ENCODE results near the gene HEYL.

Gene HEYL

DNA sequence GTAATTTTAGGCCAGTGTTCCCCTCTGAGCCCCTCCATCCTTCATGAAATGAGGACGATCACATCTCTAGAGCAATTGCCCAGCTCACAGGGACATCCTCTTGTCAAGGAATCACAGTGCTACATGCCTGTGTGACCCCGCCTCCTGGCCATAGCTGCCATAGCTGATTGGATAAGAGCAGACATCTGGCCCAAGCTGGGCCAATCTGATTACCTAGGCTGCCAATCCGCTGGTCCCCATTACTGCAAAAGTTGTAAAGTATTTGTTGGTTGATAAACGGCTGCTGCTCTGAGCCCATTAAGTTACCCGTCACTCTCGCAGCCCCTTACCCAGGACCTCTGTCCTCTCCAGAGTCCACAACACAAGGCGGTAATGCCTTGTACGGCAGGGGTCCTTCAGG is 24.1 kb upstream of the HEYL start:
- no peak for DNase-seq (ENCODE audit: low spot score)

DNA sequence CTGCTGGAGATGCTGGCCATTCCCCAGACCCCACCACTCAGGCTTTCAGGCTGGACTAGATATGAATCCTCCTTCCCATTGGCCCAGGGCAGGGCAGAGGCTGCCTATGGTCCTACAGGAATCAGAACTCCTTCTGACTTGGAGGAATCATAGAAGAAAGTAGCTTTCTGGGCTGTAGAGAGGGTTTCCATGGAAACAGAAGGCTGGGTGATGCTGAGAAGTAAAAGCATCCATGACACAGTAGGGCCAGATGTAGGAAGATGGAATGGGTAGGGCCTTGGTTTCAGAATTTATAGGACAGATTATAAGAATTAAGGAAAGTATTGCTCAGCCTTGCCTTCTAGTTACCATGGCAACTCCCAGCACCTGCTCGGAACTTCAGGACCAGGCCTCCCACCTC is 23.4 kb upstream of the HEYL start:
- DNase-seq (ENCODE audit: low spot score): no peak

DNA sequence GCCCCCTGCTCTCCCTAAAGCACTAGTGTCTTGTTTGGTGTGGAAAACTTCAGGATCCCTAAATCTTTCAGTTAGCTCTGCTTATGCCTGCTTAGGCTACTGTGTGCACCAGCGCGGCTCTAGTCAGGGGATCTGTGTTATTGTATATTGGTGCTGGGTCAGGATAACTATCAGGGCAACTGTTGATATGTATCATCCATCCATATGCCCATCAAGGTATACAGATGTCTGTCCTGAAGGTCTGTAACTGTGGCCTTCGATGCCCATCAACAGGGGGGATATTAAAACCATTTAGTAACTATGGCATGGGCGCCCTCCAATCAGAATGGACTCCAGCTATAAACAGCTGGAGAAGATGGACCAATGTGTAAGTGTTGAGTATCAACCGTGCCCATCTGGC is 20.1 kb upstream of the HEYL start:
- DNase-seq (ENCODE audit: low spot score): no peak

DNA sequence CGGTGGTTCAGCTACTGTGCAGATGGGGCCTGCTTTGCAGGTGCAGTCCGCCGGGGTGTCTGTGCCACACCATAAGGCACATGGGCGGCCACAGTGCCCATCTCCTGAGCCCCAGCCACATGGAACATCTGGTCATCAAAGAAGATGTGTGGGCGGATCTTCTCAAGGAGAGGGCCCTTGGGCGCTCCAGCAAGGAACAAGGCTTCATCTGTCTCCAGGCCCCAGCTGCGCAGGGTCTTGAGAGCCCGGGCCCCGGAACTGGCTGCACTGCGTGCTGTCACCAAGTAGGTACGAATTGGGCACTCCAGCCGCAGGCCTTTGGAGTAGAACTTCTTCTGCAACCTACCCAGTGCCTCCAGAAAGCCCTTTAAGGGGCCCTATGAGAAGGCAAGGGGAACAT is 19.7 kb upstream of the HEYL start:
- no peak for DNase-seq (ENCODE audit: low spot score)

DNA sequence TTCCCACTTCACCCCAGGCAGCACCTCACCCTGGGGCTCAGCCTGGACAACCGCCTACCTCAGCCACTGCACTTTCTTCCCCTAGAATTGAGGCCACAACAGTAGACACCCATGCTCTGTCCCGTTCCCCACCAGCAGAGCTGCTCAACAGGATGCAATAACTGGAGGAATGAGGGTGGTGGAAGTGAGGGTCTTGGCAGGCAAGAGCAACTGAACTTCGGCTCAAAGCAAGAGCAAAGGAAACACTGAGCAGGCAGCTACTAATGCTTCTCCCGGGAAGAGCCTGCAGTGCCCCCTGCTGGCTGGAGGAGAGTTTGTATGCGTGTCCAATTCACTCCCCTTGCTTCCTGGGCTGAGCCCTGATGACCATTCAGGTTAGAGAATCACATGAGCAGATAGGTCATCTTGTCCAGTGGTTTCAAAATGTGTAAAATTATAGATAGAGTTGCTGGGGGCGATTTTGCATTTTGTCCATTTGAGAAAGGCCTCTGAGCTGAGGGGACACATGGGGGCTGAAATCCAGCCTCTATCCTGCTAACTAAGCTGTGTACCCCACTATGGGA is 18.6 kb upstream of the HEYL start:
- DNase-seq (ENCODE audit: low spot score): peak; percentile 62

DNA sequence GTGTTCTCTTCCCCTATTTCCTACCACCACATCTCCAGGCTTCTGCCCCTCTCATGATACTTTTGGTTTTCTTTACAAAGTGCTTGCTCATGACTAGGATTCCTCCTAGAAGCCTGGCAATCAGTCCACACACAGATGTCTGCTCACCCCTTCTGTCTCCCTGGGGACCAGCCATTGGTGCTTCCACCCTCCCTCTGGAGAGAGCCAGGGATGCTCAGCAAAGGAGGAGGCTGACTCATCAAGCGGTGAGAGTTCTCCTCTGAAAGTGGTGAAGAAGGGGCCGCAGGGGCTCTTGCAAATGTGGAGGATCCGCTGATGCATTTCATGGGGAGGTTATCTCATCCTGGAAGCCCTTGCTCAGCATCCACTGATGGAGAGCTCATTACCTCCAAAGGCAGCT is 18.0 kb upstream of the HEYL start:
- no peak for DNase-seq (ENCODE audit: low spot score)

DNA sequence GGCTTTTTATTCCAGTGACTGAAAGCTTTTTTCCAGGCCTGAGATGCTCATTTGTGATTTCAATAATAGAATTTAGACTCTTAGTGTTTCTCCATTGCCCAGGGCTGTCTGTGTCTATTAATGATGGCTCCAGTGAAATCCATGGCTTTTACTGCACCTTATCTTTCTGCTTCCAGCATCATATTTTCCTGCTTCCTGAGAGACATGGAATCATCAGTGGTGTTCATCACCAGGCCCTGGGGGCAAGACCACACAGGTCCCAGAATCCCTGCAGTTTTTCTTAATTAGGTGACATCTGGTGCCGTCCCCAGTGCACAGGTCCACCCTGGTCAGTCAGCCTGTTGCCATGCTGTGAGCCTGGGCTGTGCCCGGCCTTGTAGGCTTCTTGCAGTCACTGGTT is 16.9 kb upstream of the HEYL start:
- DNase-seq (ENCODE audit: low spot score): no peak

DNA sequence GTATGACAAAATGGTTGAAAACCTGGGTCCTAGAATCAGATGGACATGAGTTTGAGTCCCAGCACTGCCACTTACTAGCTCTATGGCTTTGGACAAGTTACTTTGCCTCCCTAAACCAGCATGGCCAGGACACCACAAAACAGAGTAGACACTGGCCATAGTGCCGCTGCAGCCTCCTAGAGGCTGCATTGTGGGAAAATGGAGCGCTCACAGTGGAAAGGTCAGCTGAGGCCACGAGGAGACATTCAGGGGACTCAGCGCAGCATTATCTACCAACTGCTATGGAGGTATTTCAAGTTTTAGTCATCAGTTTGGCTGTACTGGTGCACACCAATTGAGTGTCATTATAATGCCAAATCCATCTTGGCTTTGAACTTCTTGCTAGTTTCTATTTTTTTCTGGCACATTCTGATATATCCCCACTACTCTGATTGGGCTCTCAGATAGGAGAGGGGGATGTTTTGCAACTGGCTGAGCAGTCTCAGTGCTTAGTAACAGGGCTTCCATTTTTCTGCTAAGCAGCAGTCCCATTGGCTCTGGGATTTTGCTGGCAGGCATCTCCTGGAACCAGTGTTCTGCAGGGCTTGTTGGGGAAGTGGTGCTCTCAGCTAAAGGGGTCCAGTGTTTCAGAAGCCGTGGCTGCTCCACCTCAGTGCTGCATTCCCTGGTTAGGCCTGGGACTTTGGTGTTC is 16.3 kb upstream of the HEYL start:
- DNase-seq (ENCODE audit: low spot score): no peak

DNA sequence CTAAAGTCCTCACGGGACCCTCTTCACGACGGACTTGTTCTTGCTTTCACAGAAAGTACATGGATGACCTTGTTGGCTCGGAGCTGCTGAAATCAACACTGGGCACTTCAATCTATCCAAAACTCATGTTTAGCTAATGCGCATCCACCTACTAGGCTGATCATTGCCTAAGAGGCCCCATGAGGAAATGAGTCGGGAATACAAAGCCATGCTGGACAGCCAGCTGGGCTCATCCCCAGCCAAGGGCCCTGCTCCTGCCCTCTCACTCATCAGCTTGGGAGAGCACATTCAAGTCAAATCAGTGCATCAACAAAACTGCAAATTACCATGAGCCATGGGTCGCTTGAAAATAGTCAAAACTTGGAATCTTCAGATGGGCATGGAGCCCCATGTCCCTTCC is 14.8 kb upstream of the HEYL start:
- no peak for DNase-seq (ENCODE audit: low spot score)

DNA sequence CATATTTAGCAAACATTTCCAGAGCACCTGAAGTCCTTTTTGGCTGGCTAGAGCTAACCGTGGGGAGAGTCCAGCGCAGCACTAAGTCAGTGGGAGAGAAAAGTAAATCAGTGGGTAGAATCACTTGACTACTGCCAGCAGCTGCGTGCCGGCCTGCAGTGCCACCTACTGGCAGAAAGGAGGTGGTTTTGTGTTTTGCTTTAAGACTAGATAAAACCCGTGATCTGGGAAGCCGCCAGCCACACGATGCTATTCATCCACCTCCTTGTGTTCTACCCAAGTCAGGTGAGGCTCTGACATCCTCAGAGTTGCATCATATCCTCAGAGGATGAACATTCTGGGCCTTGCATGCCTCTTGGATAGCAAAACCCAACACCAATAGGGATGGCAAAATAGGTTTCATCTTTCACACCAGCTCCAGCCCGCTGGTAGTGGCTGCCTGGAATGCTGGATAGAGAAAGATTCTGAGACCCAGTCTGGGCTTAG is 14.1 kb upstream of the HEYL start:
- peak; percentile 75 for DNase-seq (ENCODE audit: low spot score)

DNA sequence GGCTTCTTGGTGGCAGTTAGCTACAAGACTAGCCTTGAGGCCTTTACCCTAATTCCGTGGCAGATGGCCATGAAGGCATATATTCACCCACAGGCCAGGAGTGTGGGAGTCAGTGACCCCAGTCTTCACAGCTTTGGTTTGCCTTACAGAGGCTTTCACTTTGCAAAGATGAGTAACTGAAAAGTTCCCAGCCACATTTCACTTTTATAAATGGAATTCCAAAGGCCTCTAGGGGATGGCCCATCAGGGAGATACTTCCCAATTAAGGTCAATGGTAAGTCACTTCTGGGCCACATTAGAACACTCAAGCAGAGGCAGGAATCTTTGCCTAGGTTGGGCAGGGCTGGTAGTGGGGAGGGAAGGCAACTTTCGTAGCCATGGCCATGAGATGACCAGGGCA is 13.1 kb upstream of the HEYL start:
- DNase-seq (ENCODE audit: low spot score): no peak

DNA sequence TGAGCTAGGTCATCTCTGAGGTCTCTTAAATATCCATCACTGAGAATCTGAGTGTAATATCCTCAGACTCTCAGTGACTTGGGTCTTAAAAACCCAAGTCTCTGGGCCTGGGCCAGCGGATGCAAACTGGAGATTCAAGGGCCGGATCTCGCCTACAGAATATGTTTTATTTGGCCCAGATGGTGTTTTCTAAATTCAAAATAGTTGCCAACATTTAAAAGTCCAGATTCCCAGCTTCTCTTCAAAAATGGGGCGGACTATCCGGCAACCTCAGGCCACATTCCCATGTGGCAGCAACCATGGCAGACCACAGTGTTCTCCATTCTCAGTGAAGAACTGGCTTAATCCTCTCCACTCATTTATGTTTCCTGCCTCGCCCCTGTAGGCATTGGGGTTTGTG is 12.7 kb upstream of the HEYL start:
- DNase-seq (ENCODE audit: low spot score): no peak

DNA sequence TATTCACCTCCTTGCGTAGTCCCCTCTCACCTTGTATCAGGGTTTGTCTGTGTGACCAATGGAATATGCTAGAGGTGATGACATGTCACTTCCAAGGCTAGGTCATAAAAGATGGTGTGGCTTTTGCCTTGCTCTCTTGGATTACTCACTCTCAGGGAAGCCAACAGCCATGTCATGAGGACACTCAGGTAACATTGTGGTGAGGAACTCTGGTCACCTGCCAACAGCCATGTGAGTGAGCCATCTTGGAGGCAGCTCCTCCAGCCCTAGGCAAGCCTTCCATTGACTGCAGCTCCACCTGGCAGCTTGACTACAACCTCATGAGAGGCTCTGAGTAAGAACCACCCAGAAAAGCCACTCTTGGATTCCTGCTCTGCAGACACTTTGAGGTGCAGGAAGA is 11.0 kb upstream of the HEYL start:
- DNase-seq (ENCODE audit: low spot score): no peak

DNA sequence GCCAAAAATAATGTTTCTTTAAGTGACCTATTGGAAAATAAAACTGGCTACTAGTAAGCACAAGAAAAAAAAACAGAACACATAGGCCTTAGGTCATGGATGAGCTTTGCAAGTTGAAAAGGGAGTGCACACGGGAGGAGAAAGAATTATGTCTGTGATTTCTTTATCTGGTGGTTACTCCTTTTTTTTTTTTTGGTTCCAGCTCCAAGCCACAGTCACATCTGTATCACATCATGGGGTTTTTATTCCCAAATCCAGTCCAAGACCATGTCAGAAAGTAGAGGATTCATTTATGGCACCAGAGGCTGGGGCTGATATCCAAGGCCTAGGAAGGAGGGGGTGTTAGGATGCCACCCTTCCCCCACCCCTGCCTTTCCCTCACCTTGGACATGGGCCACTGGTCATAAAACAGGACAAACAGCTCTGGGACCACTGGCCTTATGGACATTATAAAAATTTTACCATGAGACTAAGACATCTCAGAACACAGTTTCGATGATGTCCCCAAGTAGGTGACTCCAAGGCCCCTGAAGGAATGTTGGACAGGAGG is 10.3 kb upstream of the HEYL start:
- no peak for DNase-seq (ENCODE audit: low spot score)

DNA sequence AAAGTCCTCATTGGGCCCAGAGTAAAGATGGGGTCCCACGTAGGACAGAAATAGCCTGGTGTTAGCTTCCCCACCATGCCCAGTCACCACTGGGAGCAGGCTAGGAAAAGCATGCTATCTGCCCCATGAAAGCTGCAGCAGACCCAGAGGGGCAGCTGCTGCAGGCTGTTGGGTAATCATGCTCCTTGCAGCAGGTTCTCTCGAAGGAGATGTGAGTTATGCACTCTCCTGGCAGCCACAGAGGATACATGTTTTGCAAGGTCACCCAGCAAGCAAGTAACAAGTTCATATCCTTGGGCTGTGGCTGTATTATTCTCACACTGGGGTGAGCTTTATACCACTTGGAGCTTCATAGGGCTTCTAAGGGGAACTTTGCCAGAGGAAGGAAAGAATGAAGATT is 9.1 kb upstream of the HEYL start:
- DNase-seq (ENCODE audit: low spot score): no peak

DNA sequence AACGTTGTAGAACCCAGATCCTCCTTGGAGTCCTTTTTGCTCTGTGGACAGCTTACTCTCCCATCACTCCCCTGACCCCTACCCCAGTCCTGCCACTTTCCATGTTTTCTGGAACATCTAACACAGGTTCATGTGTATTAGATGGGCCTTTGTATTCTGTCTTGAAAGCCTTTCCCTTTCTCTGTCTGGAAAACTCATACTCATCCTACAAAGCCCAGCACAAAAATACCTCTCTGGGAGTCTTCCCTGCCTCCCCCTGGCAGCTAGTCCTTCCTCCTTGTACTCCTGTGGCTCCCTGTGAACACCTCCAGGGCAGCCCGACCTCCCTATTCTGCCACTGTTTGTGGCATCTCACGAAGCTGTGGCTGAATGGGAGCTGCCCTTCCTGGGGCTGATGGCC is 7.8 kb upstream of the HEYL start:
- no peak for DNase-seq (ENCODE audit: low spot score)

DNA sequence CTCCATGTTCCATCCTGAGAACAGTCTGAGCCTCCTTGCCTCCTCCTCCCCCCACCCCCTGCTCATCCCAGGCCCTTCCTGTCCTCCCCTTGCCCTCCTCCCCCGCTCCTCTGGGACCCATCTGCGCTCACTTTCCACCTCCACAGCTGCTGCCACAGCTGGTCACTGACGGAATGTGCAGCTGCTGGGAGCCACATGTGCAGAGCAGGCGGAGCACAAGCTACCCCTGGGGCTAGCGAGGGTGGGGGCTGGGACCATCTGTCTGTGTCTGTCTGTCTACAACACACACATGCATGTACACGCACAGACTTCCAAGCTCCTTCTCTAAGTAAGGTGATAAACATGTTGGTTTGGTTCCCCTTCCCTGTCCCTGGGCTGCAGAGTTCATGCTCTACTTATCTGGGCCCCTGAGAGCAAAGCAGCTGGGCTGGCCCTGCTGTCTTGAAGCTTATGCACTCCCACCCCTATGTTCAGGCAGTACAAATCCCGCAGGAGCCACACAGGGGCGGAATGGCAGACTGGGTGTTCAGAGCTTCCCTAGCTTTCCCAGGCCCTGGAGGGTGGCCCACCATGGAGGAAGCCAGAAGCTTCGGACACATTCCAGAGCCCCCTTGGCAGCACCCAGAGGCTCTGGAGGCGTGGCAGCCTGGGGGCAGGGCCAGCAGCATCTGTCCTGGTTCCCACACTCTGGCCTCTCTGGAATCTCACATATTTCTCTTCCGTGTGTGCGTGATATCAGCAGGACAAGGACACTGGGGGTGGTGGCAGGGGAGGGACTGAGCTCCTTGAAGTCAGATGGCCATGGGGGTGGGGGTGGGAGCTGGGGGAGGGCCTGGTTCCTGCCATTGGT is 7.0 kb upstream of the HEYL start:
- no peak for DNase-seq (ENCODE audit: low spot score)

DNA sequence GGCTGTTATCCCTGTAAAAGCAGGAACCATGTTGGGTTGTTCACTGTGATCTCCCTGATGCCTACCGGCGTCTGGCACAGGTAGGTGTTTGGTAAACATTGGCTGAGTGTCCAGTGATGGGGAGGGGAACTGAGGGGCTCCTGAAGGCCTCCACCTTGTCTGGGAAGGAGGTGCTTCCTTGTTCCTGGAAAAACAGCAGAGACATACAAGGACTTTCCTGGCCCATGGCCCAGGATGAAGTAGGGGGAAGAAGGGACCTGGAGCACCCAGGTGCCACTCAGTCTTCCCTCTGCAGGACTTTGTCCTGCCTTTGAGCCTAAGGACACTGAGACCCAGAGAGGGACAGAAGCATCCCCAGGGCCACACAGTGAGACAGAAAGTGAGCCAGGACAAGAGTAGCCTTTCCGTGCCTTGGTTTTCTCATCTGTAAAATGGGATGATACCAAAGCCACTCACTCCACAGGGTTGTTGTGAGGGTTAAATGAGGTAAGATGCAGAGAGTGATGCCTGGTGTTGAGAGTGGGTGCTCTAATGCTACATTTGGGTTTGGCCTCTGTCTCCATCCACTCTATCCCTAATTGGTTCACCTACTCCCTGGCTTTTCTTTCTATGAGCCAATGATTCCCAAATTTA is 6.1 kb upstream of the HEYL start:
- no peak for DNase-seq (ENCODE audit: low spot score)

DNA sequence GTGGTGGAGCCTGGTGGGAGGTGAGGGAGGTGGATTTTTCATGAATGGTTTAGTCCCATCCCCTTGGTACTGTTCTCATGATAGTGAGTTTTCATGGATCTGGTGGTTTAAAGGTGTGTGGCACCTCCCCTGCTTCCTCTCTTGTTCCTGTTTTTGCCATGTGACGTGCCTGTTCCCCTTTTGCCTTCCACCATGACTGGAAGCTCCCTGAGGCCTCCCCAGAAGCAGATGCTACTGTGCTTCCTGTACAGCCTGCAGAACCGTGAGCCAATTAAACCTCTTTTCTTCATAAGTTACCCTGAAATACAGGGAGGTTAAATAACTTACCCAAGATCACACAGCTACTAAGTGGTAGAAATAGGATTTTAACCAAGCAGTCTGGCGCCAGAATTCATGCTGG is 4.3 kb upstream of the HEYL start:
- no peak for DNase-seq (ENCODE audit: low spot score)

DNA sequence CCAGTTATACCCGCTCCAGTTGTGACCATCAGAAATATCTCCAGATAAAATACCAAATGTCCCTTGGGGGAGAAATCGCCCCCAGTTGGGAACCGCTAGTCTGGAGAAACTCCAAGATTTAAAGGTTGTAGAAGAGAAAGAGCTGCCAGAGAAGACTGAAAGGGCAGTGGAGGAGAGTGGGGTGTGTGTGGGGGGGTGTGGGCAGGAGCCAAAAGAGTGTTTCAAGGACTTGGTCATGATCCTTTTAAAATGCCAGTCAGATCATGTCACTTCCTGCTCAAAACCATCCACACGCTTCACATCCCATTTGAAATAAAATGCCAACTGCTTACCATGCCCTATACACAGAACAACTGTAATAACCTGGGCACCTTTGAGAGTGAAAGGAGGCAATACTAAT is 3.4 kb upstream of the HEYL start:
- no peak for DNase-seq (ENCODE audit: low spot score)

DNA sequence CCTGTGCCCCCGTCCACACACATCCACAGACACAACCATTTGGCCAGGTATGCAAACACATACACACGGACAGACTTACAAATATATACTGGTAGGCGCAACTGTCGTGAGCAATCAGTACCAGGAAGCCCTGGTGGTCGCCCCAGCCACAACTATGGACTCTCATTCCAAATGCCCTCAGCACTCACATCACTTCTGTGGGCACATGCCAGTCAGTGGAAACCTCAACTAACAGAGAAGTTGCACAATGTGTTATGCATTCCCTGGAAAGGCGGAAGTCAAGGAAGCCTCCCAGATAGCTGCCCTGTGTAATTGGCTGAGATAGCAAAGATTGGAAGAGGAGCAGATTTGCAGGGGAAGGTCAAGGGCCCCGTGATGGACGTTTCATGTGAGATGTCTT is 1.4 kb upstream of the HEYL start:
- no peak for DNase-seq (ENCODE audit: low spot score)

DNA sequence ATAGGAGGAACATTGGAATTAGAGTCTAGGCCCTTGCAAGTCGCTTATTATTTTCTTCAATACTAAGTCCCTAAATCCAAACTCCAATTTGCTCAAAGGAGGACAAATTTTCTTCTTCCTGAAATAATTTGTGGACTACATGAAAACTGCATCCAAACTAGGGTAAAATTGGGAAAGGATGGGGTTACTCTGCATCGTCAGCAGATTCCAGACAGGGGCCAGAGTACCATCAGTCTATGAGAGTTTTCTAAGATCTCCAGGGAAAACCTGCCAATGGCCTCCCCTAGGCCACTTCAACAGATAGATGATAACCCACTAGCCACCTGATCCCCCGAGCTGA is 508 bp downstream of the HEYL start:
- DNase-seq (ENCODE audit: low spot score): no peak

DNA sequence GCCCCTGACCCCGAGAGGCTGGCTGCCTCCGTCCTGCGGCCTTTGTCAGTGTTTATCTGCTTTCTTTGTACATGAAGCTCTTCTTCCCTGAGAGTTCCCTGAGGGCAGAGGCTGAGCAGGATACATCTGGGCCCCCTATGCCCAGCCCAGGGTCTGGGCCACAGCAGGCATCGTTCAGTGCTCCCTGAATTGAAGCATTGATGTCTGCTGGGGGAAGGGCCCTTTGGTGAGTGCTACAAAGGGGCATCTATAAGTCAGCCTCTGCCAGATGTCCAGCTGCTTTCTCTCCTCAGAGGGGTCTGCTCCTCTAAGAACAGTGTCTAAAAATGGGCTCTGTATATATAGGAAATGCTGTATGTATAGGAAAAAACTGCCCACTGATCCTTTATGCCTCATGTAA is 2.1 kb downstream of the HEYL start:
- no peak for DNase-seq (ENCODE audit: low spot score)

Data from CD4-positive, alpha-beta T cell treated with Interleukin-15 for 4 hours (primary cell).